K562 (cell line): Measurements from ENCODE around the gene MRPL55. TPM values are rescaled to one million over a fixed set of nuclear protein-coding genes. Genes with fewer than 3 reads are reported as not detected.

ENCODE experiments used
- ADNP ChIP-seq: fragments of 200-800 bp; sonication (Bioruptor generic); IDR thresholded peaks from 2 replicates; pipeline ENCODE4 v1.6.1; 2016; ENCODE audit warnings: missing genetic modification characterization, missing compliant biosample characterization
- ATF7 ChIP-seq: fragments of 450-650 bp; IDR thresholded peaks from 2 replicates; pipeline ENCODE4 v1.7.1; 2014; ENCODE audit warnings: mild to moderate bottlenecking, moderate library complexity
- BCOR ChIP-seq: fragments of 450-650 bp; IDR thresholded peaks from 2 replicates; pipeline ENCODE4 v1.6.1; 2016
- BRD4 ChIP-seq: fragments of 200-600 bp; sonication (generic); IDR thresholded peaks from 2 replicates; pipeline ENCODE4 v1.6.1; 2017; ENCODE audit warnings: inconsistent platforms
- CHD1 ChIP-seq: fragments of 200-600 bp; sonication (generic); IDR thresholded peaks from one replicate; pipeline ENCODE4 v1.6.1; 2012; ENCODE audit warnings: mild to moderate bottlenecking, moderate library complexity, low read length, inconsistent platforms
- CHD7 ChIP-seq: fragments of 200-600 bp; sonication (generic); IDR thresholded peaks from one replicate; pipeline ENCODE4 v1.6.1; 2012; ENCODE audit warnings: mild to moderate bottlenecking, low read depth, low read length, inconsistent platforms
- EHMT2 ChIP-seq: fragments of 450-650 bp; IDR thresholded peaks from 2 replicates; pipeline ENCODE4 v1.6.1; 2018; ENCODE audit warnings: antibody characterized with exemption
- HDAC6 ChIP-seq: IDR thresholded peaks from 2 replicates; pipeline ENCODE4 v1.6.1; 2012; ENCODE audit warnings: low read depth, mild to moderate bottlenecking, control low read depth, inconsistent platforms, low read length, moderate library complexity
- MYNN ChIP-seq, 2 experiments: sonication (generic); formaldehyde crosslinking in 1 of 2; IDR thresholded peaks; 2 replicates each; pipeline versions ENCODE4 v1.5.0 to v1.6.1; 2016 to 2020; ENCODE audit warnings: antibody characterized with exemption in 1 of 2, missing genetic modification reagents in 1 of 2
- PHB ChIP-seq: fragments of 250-450 bp; sonication (Bioruptor Pico); IDR thresholded peaks from 2 replicates; pipeline ENCODE4 v1.5.0; 2021
- SMC3 ChIP-seq: conservative IDR thresholded peaks from 2 replicates; pipeline ENCODE4 v1.6.1; 2011; ENCODE audit warnings: low read depth, low read length, improper control_type of control experiment; ENCODE audit not compliant: insufficient read depth
- ZBTB17 ChIP-seq: fragments of 450-650 bp; formaldehyde crosslinking; IDR thresholded peaks from 2 replicates; pipeline ENCODE4 v1.4.0; 2020; ENCODE audit warnings: mild to moderate bottlenecking
- ZNF282 ChIP-seq: sonication (generic); formaldehyde crosslinking; IDR thresholded peaks from 2 replicates; pipeline ENCODE4 v1.8.1; 2023; ENCODE audit warnings: missing genetic modification reagents
- ZNF76 ChIP-seq: fragments of 250-450 bp; sonication (Bioruptor Pico); IDR thresholded peaks from 2 replicates; pipeline ENCODE4 v1.4.0; 2020; ENCODE audit warnings: mild to moderate bottlenecking, moderate library complexity, borderline replicate concordance
- polyA plus RNA-seq, 8 experiments: library from polyadenylated mRNA; depleted of rRNA in 4 of 8; stranded (reverse) in 5 of 8; unstranded in 3 of 8; fragments of >200 nt; fragmentation: Nextera tagmentation in 2 of 8; fragmentation: Illumina TruSeq in 1 of 8; extraction: Ambion mirVana in 2 of 8; extraction: Trizol in 1 of 8; gene quantifications; 2 replicates each; pipeline versions ENCODE4 v1.2.1 to v1.2.3, GENCODE V29; 2011 to 2014; ENCODE audit warnings: inconsistent platforms in 1 of 8, missing spikeins in 1 of 8
- total RNA-seq, 7 experiments: library from RNA; depleted of rRNA in 6 of 7; stranded (reverse); fragments of >200 nt in 6 of 7; fragmentation: Illumina TruSeq in 2 of 7; extraction: Trizol in 2 of 7; gene quantifications; 2 replicates each; pipeline versions ENCODE4 v1.2.1 to v1.2.3, GENCODE V29; 2011 to 2021; ENCODE audit warnings: low replicate concordance in 1 of 7
- TF ChIP-seq, protein P1 (sequence below): fragments of 450-650 bp; IDR thresholded peaks from 2 replicates; pipeline ENCODE4 v1.6.1; 2016

MRPL55 gene
- total and polyA plus RNA-seq, 9 of the 15 experiments (the other 6 are each of a cell fraction or from before 2014, with no cell fraction given): 34.9 to 228 (median 81.0) TPM

- peak; percentile 54 for TF ChIP-seq ZBTB17 (CRISPR knock-in tag)
- no peak for TF ChIP-seq ADNP (tag)
- TF ChIP-seq HDAC6: no peak
- TF ChIP-seq ATF7: peak; percentile 86
- peak; percentile 2; the same call in 1 of the 2 replicates for TF ChIP-seq SMC3
- peak; percentile 96 for TF ChIP-seq BCOR
- TF ChIP-seq MYNN (IDR thresholded peaks at IDR 0.05): peak; percentile 11; the same call in 1 of the 2 replicates
- no peak for TF ChIP-seq MYNN (CRISPR knock-in tag; IDR thresholded peaks at IDR 0.05)
- no peak for TF ChIP-seq BRD4
- TF ChIP-seq PHB: peak; percentile 81; the same call in 1 of the 2 replicates
- peak; percentile 42 for TF ChIP-seq ZNF76 (CRISPR knock-in tag)
- TF ChIP-seq CHD1: no peak
- TF ChIP-seq ZNF282 (CRISPR knock-in tag): peak; percentile 76
- TF ChIP-seq EHMT2: no peak
- TF ChIP-seq, protein P1, sequence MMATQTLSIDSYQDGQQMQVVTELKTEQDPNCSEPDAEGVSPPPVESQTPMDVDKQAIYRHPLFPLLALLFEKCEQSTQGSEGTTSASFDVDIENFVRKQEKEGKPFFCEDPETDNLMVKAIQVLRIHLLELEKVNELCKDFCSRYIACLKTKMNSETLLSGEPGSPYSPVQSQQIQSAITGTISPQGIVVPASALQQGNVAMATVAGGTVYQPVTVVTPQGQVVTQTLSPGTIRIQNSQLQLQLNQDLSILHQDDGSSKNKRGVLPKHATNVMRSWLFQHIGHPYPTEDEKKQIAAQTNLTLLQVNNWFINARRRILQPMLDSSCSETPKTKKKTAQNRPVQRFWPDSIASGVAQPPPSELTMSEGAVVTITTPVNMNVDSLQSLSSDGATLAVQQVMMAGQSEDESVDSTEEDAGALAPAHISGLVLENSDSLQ: no peak
- no peak for TF ChIP-seq CHD7
Observed at GRCh38 chr1:228082214-228082917, 26.7 kb downstream of the MRPL55 start, which contains the start of gene ARF1 (continued).
